ENCODE results near the gene LMBR1L. TPM values are rescaled to one million over a fixed set of nuclear protein-coding genes. Genes with fewer than 3 reads are reported as not detected.
A peak's percentile ranks its signal among the peaks of the same experiment; 100 is the strongest.

Gene LMBR1L
- total RNA-seq (2022) (23.3 and 26.4 TPM in 2 replicates), Bru-seq, nascent RNA (percentile 45 among the genes with signal in this experiment), BruChase-seq, experiment 1, labeled RNA remaining after a 6-hour chase (percentile 44 among the genes with signal in this experiment), BruChase-seq, experiment 2, labeled RNA remaining after a 2-hour chase (percentile 54 among the genes with signal in this experiment)
- long read RNA-seq, result 0 reads

DNA sequence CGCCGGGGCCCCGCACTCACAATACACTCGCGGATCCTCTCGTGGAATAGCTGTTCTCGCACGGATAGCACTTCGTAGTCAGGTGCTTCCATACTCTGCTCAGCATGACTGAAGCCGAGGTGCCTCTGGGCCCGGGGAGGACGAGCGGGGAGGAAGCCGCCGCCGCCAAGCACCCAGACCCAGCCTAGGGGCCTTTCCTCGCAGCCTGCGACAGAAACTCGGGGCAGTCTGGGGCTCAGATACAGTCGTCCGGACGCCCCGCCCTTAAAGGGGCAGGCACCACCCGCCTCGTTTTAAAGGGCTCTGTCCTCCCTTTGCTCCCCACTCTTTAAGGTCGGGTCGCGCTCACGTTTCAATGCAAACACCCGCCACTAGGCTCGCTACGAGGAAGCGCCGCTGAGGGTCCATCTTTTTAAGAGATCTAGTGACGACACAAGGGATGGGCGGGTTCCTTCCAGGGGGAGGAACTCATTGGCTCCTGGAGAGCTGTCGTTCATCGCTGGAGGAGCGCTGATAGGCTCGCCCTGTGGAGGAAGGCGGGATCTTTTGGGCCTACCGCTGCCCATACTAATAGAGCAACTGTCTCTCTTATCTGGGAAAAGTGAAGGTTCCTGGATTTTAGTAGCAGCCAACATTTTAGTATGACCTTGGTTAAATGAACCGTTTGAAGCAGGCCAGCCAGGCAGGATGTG is at the start of gene LMBR1L:
Gene LMBR1L, minus strand, starts transcription at position 384 of the 692 bp plus-strand sequence. Its CDS starts 292 bp downstream, at position 92.
- CTCF ChIA-PET, result interaction anchor here (0.6 to 1.9 kb wide), 7 partner anchors 10 to 141 kb away, joined by 3 to 10 read pairs (median 4); no protein-coding TSS in a partner anchor
- TF ChIP-seq, protein P1, sequence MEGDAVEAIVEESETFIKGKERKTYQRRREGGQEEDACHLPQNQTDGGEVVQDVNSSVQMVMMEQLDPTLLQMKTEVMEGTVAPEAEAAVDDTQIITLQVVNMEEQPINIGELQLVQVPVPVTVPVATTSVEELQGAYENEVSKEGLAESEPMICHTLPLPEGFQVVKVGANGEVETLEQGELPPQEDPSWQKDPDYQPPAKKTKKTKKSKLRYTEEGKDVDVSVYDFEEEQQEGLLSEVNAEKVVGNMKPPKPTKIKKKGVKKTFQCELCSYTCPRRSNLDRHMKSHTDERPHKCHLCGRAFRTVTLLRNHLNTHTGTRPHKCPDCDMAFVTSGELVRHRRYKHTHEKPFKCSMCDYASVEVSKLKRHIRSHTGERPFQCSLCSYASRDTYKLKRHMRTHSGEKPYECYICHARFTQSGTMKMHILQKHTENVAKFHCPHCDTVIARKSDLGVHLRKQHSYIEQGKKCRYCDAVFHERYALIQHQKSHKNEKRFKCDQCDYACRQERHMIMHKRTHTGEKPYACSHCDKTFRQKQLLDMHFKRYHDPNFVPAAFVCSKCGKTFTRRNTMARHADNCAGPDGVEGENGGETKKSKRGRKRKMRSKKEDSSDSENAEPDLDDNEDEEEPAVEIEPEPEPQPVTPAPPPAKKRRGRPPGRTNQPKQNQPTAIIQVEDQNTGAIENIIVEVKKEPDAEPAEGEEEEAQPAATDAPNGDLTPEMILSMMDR (IDR thresholded peaks at IDR 0.05; ENCODE audit: unreplicated experiment), result no peak
- Mint-ChIP-seq H3K36me3 (ENCODE audit: insufficient read depth, unreplicated experiment) (peaks cover 23% of the 10 kb centered on the region), H3K4me1 (ENCODE audit: low read depth, unreplicated experiment) (peaks cover 13% of the 10 kb centered on the region), H3K27ac (ENCODE audit: unreplicated experiment) (peak within 1 kb of the TSS; percentile 78), H3K4me3 (ENCODE audit: low read depth, unreplicated experiment) (peak within 1 kb of the TSS; percentile 94), H3K27me3 (ENCODE audit: unreplicated experiment) (no peaks in the 10 kb centered on the region), H3K9me3 (ENCODE audit: low read depth, unreplicated experiment) (no peaks in the 10 kb centered on the region)
- intact Hi-C loops (cut with micrococcal nuclease; ENCODE audit: unreplicated experiment), result no loop called here
- no TSS peak for BruUV-seq (replicated peaks)
- peak; percentile 88 for DNase-seq

DNA sequence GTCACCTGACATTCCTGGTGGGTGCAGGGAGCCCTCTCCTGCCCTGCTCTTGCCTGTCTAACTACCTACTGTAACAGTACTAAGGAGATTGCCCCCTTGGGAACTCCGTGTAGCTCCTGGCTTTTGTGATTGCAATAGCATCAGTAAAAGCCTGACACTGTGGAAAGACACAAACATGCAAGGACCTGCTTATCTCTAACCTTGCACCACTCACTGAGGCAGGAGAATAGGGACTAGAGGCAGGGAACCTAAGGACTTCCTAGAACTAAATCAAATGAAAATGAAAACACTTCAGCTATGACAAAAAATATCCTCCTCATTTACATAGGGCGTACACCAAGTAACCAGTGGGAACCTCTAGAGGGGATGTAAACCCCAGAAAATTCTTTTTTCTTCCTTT is 49.8 kb upstream of the LMBR1L start:
- TF ChIP-seq, protein P1 (IDR thresholded peaks at IDR 0.05; ENCODE audit: unreplicated experiment), result no peak
- Mint-ChIP-seq H3K4me1 (ENCODE audit: low read depth, unreplicated experiment) (no peaks in the 10 kb centered on the region), H3K4me3 (ENCODE audit: low read depth, unreplicated experiment) (no peak overlapping the region), H3K27ac (ENCODE audit: unreplicated experiment) (no peak overlapping the region), H3K9me3 (ENCODE audit: low read depth, unreplicated experiment) (no peaks in the 10 kb centered on the region), H3K36me3 (ENCODE audit: insufficient read depth, unreplicated experiment) (no peaks in the 10 kb centered on the region), H3K27me3 (ENCODE audit: unreplicated experiment) (no peaks in the 10 kb centered on the region)
- CTCF ChIA-PET, result no interaction called here
- no peak for DNase-seq
- no TSS peak for BruUV-seq (replicated peaks)
- intact Hi-C loops (cut with micrococcal nuclease; ENCODE audit: unreplicated experiment), result no loop called here

DNA sequence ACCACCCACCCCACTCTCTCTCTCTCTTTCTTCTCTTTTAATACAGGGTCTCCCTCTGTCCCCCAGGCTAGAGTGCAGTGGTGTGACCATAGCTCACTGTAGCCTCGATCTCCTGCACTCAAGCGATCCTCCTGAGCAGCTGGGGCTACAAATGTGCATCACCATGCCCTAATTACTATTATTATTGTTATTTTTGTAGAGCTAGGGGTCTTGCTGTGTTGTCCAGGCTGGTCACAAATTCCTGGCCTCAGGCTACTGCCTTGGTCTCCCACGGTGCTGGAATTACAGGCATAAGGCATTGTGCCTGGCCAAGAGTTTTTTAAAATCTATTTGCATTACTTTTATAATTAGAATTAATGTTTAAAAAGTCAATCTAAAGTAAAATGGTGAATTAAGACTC is 43.6 kb upstream of the LMBR1L start:
- CTCF ChIA-PET, result no interaction called here
- intact Hi-C loops (cut with micrococcal nuclease; ENCODE audit: unreplicated experiment), result no loop called here
- no peaks in the 10 kb centered on the region for H3K4me1 Mint-ChIP-seq (ENCODE audit: low read depth, unreplicated experiment)
- no peaks in the 10 kb centered on the region for H3K27me3 Mint-ChIP-seq (ENCODE audit: unreplicated experiment)
- H3K36me3 Mint-ChIP-seq (ENCODE audit: insufficient read depth, unreplicated experiment), result no peaks in the 10 kb centered on the region
- no peak overlapping the region for H3K4me3 Mint-ChIP-seq (ENCODE audit: low read depth, unreplicated experiment)
- no peak for DNase-seq
- no peaks in the 10 kb centered on the region for H3K9me3 Mint-ChIP-seq (ENCODE audit: low read depth, unreplicated experiment)
- TF ChIP-seq, protein P1 (IDR thresholded peaks at IDR 0.05; ENCODE audit: unreplicated experiment), result no peak
- no TSS peak for BruUV-seq (replicated peaks)
- no peak overlapping the region for H3K27ac Mint-ChIP-seq (ENCODE audit: unreplicated experiment)

DNA sequence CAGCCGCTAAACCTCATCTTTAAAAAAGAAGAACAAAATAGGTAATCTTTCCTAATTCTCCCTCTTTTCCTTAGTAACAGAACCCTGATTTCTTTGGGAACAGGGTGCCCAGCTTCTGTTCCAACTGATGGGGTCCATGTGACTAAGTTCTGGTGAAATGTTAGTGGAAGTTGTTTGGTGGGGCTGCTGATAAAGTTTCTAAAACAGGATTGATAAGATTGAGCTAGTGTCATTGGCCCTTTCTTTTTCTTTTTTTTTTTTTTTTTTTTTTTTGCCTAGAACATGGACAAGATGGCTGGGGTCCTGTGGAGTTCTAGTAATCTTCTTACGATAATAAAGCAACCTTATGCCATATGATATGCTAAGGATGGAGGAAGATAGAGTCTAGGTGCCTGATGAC is 36.7 kb upstream of the LMBR1L start:
- no TSS peak for BruUV-seq (replicated peaks)
- Mint-ChIP-seq H3K36me3 (ENCODE audit: insufficient read depth, unreplicated experiment) (no peaks in the 10 kb centered on the region), H3K9me3 (ENCODE audit: low read depth, unreplicated experiment) (no peaks in the 10 kb centered on the region), H3K27me3 (ENCODE audit: unreplicated experiment) (no peaks in the 10 kb centered on the region), H3K27ac (ENCODE audit: unreplicated experiment) (no peak overlapping the region), H3K4me1 (ENCODE audit: low read depth, unreplicated experiment) (no peaks in the 10 kb centered on the region), H3K4me3 (ENCODE audit: low read depth, unreplicated experiment) (no peak overlapping the region)
- CTCF ChIA-PET, result interaction anchor here (0.6 kb wide), 1 partner anchor 1308 kb away, joined by 3 read pairs; no protein-coding TSS in a partner anchor
- TF ChIP-seq, protein P1 (IDR thresholded peaks at IDR 0.05; ENCODE audit: unreplicated experiment), result no peak
- intact Hi-C loops (cut with micrococcal nuclease; ENCODE audit: unreplicated experiment), result no loop called here
- DNase-seq, result no peak
